ENCODE measurements around the gene EPG5. TPM values are rescaled to one million over a fixed set of nuclear protein-coding genes. Genes with fewer than 3 reads are reported as not detected.

EPG5 gene
- total and polyA plus RNA-seq, 9 of the 15 experiments (the other 6 are each of a cell fraction or from before 2014, with no cell fraction given): 1.3 to 10.7 (median 5.2) TPM

DNA sequence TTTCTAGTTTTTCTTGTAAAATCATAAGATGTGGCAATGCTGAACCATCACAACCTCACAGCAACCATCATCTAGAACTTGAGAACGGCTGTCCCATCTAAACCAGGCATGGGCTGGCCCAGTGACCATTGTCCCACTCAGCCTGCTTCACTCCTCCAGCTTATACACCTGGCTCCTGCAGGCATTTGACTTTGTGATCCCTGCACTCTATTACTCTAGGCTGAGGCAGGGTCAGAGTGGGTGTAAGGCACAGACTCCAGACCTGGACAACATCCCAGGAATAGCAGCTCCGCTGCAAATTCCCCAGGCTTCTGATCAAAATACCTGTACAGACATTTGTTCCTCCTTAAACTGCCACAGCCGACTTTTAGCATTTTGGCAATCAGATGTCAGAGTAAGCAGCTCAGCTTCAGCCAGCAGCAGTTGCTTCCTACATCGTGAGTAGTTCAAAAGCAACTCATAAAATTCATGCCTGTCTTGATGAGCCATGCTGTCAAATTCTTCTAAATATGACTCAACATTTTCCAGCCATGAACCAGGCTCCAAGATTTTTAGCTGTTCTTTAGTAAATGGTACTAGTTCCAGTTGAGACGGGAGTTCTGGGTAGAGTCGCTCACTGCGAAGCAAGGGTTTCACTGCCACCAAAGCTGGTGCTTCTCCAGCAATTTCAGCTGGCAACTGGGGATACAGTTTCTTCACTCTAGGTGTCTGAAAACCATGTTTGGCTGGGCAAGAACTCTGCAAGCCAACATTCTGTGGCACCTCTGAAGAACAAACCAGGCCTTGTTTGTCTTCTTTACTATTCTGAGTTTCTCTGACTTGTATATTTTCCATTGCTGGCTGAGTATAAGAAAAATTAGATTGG lies 12.8 kb downstream of the EPG5 start:
- DNase-seq (ENCODE audit: extremely low read depth in 1 of 4, low spot score in 3 of 4): no peak
- Histone ChIP-seq H3K4me3 (no peak overlapping the region), H3K4me1 (replicated peaks in 1 of 2; ENCODE audit: control insufficient read depth in 2 of 2, insufficient read depth in 2 of 2, low read length in 2 of 2) (no peaks in the 10 kb centered on the region), H3K27me3 (ENCODE audit: control insufficient read depth in 2 of 2, insufficient read depth in 2 of 2, low read length in 2 of 2) (no peaks in the 10 kb centered on the region), H3K4me2 (ENCODE audit: insufficient read depth, low read length) (no peak overlapping the region), H3K9me3 (replicated peaks; ENCODE audit: control insufficient read depth, insufficient read depth, low read depth, low read length) (no peaks in the 10 kb centered on the region), H3K27ac (ENCODE audit: extremely low read depth, low read depth, low read length) (no peak overlapping the region), H3K36me3 (ENCODE audit: control insufficient read depth, insufficient read depth, low read length) (peaks cover 45% of the 10 kb centered on the region; the same call in 2 of the 3 replicates), H3K9me1 (ENCODE audit: control insufficient read depth, insufficient read depth, low read length) (no peaks in the 10 kb centered on the region), H2AFZ (ENCODE audit: low read depth, low read length) (no peak overlapping the region), H3K9ac (ENCODE audit: insufficient read depth in 1 of 2, low read depth in 2 of 2, low read length in 2 of 2) (no peak overlapping the region), H4K20me1 (replicated peaks; ENCODE audit: control insufficient read depth, insufficient read depth, low read length) (no peaks in the 10 kb centered on the region), H3K79me2 (ENCODE audit: control insufficient read depth, insufficient read depth, low read length) (peaks cover 9% of the 10 kb centered on the region; the same call in 1 of the 3 replicates)
- intact Hi-C loops (cut with micrococcal nuclease) (no loop called here), in situ Hi-C loops (cut with MboI) (no loop called here)
- no peak for FAIRE-seq
- WGBS (ENCODE audit: insufficient coverage, low coverage, missing lambda C conversion rate): 84% methylated on average over 7 of the region's 7 CpGs
- ATAC-seq: no peak
- CTCF ChIA-PET (ENCODE audit: low intra/inter-chr PET ratio): no interaction called here
- BruUV-seq (replicated peaks): TSS peak; percentile 11
- POLR2A ChIA-PET: no interaction called here
- TF ChIP-seq RBBP5 (IDR thresholded peaks at IDR 0.05; ENCODE audit: borderline replicate concordance, insufficient read depth, low read length, poor library complexity, severe bottlenecking) (no peak), RBM15 (IDR thresholded peaks at IDR 0.05; ENCODE audit: insufficient read depth, low read length) (no peak), FOXA1 (IDR thresholded peaks at IDR 0.05; ENCODE audit: borderline replicate concordance) (no peak), ZNF76 (CRISPR knock-in tag; IDR thresholded peaks at IDR 0.05; ENCODE audit: borderline replicate concordance) (no peak), RBM17 (IDR thresholded peaks at IDR 0.05; ENCODE audit: borderline replicate concordance, low read depth, low read length) (no peak), MEF2A (IDR thresholded peaks at IDR 0.05; ENCODE audit: control insufficient read depth, low read depth, low read length) (no peak), ZNF263 (CRISPR knock-in tag; IDR thresholded peaks at IDR 0.05; ENCODE audit: borderline replicate concordance) (no peak), ZNF197 (CRISPR knock-in tag; IDR thresholded peaks at IDR 0.05; ENCODE audit: low read depth) (no peak), POLR2AphosphoS2 (IDR thresholded peaks at IDR 0.05; ENCODE audit: low read length) (no peak), CCNT2 (IDR thresholded peaks at IDR 0.05; ENCODE audit: borderline replicate concordance, extremely low read depth, insufficient read length, low read depth, low read length) (no peak), SMARCA4 (IDR thresholded peaks at IDR 0.05) (no peak), PHF21A (IDR thresholded peaks at IDR 0.05; ENCODE audit: borderline replicate concordance, low read depth) (no peak), TAF9B (IDR thresholded peaks at IDR 0.05; ENCODE audit: partially characterized antibody) (no peak)
- TF ChIP-seq, protein P1, sequence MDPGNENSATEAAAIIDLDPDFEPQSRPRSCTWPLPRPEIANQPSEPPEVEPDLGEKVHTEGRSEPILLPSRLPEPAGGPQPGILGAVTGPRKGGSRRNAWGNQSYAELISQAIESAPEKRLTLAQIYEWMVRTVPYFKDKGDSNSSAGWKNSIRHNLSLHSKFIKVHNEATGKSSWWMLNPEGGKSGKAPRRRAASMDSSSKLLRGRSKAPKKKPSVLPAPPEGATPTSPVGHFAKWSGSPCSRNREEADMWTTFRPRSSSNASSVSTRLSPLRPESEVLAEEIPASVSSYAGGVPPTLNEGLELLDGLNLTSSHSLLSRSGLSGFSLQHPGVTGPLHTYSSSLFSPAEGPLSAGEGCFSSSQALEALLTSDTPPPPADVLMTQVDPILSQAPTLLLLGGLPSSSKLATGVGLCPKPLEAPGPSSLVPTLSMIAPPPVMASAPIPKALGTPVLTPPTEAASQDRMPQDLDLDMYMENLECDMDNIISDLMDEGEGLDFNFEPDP (CRISPR knock-in tag; IDR thresholded peaks at IDR 0.05): no peak
- TF ChIP-seq, protein P2, sequence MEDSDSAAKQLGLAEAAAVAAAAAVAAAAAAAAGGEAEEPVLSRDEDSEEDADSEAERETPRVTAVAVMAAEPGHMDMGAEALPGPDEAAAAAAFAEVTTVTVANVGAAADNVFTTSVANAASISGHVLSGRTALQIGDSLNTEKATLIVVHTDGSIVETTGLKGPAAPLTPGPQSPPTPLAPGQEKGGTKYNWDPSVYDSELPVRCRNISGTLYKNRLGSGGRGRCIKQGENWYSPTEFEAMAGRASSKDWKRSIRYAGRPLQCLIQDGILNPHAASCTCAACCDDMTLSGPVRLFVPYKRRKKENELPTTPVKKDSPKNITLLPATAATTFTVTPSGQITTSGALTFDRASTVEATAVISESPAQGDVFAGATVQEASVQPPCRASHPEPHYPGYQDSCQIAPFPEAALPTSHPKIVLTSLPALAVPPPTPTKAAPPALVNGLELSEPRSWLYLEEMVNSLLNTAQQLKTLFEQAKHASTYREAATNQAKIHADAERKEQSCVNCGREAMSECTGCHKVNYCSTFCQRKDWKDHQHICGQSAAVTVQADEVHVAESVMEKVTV (CRISPR knock-in tag; IDR thresholded peaks at IDR 0.05): no peak
- TF ChIP-seq, protein P3, sequence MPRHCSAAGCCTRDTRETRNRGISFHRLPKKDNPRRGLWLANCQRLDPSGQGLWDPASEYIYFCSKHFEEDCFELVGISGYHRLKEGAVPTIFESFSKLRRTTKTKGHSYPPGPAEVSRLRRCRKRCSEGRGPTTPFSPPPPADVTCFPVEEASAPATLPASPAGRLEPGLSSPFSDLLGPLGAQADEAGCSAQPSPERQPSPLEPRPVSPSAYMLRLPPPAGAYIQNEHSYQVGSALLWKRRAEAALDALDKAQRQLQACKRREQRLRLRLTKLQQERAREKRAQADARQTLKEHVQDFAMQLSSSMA (CRISPR knock-in tag; IDR thresholded peaks at IDR 0.05): no peak
- TF ChIP-seq, protein P4, sequence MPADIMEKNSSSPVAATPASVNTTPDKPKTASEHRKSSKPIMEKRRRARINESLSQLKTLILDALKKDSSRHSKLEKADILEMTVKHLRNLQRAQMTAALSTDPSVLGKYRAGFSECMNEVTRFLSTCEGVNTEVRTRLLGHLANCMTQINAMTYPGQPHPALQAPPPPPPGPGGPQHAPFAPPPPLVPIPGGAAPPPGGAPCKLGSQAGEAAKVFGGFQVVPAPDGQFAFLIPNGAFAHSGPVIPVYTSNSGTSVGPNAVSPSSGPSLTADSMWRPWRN (IDR thresholded peaks at IDR 0.05; ENCODE audit: low read depth): no peak
